Measurements from ENCODE around the gene RICTOR.

DNA sequence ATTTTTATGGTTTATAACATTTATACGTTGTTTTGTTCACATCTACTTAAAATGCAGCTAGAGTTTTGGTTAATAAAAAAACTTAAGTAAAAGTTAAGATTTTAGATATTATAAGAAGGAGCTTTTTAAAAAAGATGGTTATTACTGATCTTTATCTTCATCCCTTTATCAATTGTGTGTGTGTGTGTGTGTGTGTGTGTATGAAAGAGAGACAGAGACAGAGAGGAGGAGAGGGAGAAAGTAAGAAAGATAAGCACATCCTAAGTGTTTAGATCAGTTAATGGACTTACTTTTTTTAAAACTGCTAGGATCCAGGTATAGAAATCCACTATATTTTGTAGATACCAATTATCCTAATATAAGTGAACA, 45.8 kb upstream of the RICTOR start:
- TF ChIP-seq, protein P1, sequence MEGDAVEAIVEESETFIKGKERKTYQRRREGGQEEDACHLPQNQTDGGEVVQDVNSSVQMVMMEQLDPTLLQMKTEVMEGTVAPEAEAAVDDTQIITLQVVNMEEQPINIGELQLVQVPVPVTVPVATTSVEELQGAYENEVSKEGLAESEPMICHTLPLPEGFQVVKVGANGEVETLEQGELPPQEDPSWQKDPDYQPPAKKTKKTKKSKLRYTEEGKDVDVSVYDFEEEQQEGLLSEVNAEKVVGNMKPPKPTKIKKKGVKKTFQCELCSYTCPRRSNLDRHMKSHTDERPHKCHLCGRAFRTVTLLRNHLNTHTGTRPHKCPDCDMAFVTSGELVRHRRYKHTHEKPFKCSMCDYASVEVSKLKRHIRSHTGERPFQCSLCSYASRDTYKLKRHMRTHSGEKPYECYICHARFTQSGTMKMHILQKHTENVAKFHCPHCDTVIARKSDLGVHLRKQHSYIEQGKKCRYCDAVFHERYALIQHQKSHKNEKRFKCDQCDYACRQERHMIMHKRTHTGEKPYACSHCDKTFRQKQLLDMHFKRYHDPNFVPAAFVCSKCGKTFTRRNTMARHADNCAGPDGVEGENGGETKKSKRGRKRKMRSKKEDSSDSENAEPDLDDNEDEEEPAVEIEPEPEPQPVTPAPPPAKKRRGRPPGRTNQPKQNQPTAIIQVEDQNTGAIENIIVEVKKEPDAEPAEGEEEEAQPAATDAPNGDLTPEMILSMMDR (IDR thresholded peaks at IDR 0.05 in 8 of 11, conservative IDR thresholded peaks at IDR 0.05 in 3 of 11), result no peak
- TF ChIP-seq POLR2A (IDR thresholded peaks at IDR 0.05), result no peak
- no peak for TF ChIP-seq POLR2AphosphoS5 (IDR thresholded peaks at IDR 0.05)

All from spleen (tissue), 7 donors.